Jurkat, Clone E6-1 (cell line): ENCODE data around the gene DPT. TPM values are rescaled to one million over a fixed set of nuclear protein-coding genes. Genes with fewer than 3 reads are reported as not detected.
"Not testable (repeated sequence)": the region's sequence is repeated elsewhere in the genome, so short reads cannot be mapped to it uniquely, and the experiment has no call there.

Source experiments
- DNase-seq: peaks from one replicate; pipeline ENCODE4 v3.0.0-alpha.2; 2011; ENCODE audit warnings: low read depth, low spot score
- H3K4me3 ChIP-seq: 2 replicates; pipeline ENCODE4 v1.5.1; 2011; ENCODE audit warnings: mild to moderate bottlenecking, low read length, control low read depth, moderate library complexity
- polyA plus RNA-seq: library from polyadenylated mRNA; unstranded; fragments of >200 nt; gene quantifications from one replicate; pipeline ENCODE4 v1.2.1, GENCODE V29; 2012; ENCODE audit warnings: missing spikeins; ENCODE audit not compliant: insufficient read length, insufficient read depth

The DPT gene
- polyA plus RNA-seq, result not detected

GRCh38 chr1:168728473-168729404, at the start of gene DPT:
DPT (minus strand) TSS chr1:168729206; CDS start chr1:168729174, 32 bp downstream.
- no peak within 1 kb of the TSS for H3K4me3 ChIP-seq
- DNase-seq, result no peak

DNA sequence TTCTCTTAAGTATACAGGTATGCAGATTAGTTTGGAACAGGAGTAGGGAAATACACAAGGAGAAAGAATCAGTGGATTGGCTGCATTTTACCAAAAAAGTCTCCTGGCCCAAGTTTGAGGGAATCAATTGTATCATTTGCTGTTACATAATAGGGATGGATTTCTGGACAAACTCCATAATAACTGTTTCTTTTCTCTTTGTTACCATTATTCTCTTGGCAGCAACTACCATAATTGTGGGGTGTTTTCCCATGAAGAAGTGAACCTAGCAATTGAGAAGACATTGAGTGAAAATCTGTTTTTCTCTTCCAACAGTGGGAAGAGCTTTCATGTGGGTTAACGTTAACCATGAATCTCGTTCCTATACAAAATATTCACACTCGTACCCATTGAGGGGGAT, 46.4 kb upstream of the DPT start:
- H3K4me3 ChIP-seq, result no peak overlapping the region

DNA sequence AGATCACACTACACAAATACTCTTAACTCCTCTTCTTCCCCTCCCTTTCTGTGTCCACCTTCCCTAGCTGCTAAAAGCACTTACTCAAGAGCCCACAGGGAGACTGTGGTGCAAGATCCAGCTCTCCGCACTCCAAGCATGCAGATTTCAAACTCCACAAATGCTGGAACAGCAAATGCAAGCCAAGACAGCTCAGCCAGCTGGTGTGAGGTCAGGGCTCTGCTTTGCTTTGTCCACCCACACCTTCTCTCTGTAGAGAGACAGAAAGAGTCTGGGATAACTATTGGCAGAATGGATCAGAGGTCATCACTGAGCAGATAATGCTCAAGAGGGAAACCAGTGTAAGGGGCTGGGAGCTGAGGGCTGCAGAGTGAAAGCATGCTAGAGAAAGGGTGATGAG, 45.2 kb upstream of the DPT start:
- no peak overlapping the region for H3K4me3 ChIP-seq
- DNase-seq, result no peak

More for the DNA sequence above, 46.4 kb upstream of the DPT start:
- no peak for DNase-seq

DNA sequence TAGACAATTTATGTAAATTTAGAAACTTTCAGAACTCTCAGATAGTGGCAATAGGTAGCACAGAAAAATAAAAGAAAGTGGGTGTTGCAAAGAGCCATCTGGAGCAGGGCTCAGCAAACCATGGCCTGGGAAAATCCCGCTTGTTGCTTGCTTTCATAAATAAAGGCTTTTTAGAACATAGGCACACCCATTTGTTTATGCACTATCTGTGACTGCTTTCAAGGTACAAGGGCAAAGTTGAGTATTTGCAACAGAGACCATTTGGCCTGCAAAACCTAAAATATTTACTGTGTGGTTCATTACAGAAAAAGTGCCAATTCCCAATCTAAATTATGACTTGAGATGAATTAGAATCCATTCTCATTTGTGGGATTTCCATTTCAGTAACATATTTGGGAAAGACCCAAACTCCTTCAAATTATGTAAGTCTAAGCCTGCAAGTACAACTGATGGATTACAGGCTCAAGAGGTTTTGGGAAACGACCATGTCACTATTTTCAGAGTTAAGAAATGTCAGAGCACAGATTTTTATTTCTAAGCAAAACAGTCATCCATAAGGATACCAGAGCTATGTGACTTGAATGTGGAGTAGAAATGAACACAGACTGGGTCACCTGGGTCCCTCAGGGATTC, 43.5 kb upstream of the DPT start:
- H3K4me3 ChIP-seq, result no peak overlapping the region
- DNase-seq, result no peak

DNA sequence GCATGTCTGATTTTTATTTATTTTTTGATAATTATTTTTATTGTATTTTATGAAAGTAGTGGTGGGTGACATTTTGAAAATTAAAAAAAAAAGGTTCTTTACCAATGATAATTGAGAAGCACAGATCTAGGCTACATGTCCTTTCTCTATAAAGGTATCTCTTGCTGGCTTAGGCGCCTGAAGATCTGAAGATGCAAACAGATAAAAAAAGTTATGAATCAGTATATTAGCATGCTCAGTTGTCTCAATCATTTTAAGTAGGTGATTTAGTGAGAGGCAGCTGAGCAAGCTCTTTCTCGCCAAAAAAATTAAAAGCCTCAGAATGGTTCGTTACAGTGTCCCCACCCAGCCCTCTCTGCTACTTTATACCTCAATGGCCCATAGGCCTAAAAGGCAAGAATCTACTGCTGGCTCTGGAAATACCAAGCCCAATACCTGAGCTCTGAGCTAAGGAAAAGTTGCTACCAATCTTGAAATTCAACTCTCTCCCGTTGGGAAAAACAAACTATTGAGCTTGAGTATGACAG, 42.2 kb upstream of the DPT start:
- no peak for DNase-seq
- no peak overlapping the region for H3K4me3 ChIP-seq

- not testable (repeated sequence) for H3K4me3 ChIP-seq, DNase-seq
Measured at GRCh38 chr1:168769893-168770292, 40.9 kb upstream of the DPT start.

GRCh38 chr1:168767894-168768584, 39.0 kb upstream of the DPT start:
- no peak overlapping the region for H3K4me3 ChIP-seq
- DNase-seq, result no peak

GRCh38 chr1:168766568-168766967, 37.6 kb upstream of the DPT start:
- no peak for DNase-seq
- H3K4me3 ChIP-seq, result no peak overlapping the region

DNA sequence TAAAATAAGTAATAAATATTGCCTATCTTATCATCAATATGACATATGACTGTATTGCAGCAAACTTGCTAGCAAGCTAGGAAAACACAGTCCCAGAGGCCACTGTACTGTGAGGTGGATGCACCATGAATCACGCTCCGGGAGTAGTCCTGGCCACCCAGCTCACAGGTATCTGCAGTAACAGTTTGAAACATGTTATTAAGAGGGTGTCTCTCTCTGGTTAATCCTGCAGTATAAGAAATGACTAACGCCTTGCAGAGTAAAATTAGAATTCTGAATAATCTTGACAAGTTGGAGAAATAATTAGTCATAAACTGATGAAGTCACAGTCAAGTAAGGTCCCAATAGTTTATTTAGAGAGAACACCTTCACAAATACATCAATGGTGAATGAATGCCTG, 34.0 kb upstream of the DPT start:
- no peak overlapping the region for H3K4me3 ChIP-seq

GRCh38 chr1:168762473-168762872, 33.5 kb upstream of the DPT start:
- DNase-seq, result no peak
- no peak overlapping the region for H3K4me3 ChIP-seq

More for the DNA sequence above, 34.0 kb upstream of the DPT start:
- no peak for DNase-seq

- H3K4me3 ChIP-seq, result no peak overlapping the region
- no peak for DNase-seq
Measured at GRCh38 chr1:168760781-168761180, 31.8 kb upstream of the DPT start.

GRCh38 chr1:168760241-168760640, 31.2 kb upstream of the DPT start:
- DNase-seq, result no peak
- no peak overlapping the region for H3K4me3 ChIP-seq

DNA sequence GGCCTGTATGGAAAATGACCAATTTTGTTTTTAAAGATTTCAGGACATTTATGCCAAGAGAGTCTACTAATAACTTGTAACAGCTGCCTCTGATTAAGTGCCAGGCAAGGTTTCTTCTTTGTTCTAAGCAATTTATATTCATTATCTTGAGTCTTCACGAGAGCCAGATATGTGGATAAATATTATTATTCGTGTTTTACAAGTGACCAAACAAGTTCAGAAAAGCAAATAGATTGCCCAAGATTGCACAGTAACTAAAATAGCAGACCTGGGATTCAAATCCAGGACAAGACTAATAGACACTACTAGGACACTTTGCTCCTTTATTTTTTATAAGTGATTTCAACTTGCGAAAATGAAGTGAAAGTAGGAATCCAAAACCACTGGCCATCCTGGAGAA, 30.1 kb upstream of the DPT start:
- no peak overlapping the region for H3K4me3 ChIP-seq
- DNase-seq, result no peak

- no peak for DNase-seq
- H3K4me3 ChIP-seq, result no peak overlapping the region
Measured at GRCh38 chr1:168758503-168758902, 29.5 kb upstream of the DPT start.

GRCh38 chr1:168755800-168756418, 26.9 kb upstream of the DPT start:
- no peak overlapping the region for H3K4me3 ChIP-seq
- no peak for DNase-seq

GRCh38 chr1:168752171-168752832, 23.3 kb upstream of the DPT start:
- no peak for DNase-seq
- H3K4me3 ChIP-seq, result no peak overlapping the region

GRCh38 chr1:168751195-168751650, 22.2 kb upstream of the DPT start:
- no peak overlapping the region for H3K4me3 ChIP-seq
- no peak for DNase-seq

GRCh38 chr1:168742994-168743650, 14.1 kb upstream of the DPT start:
- DNase-seq, result no peak
- H3K4me3 ChIP-seq, result no peak overlapping the region
